ENCODE measurements around the gene IZUMO1.

GRCh38 chr19:48755084-48755641, 8.5 kb upstream of the IZUMO1 start, which contains the start of gene FGF21:
- TF ChIP-seq POLR2A (IDR thresholded peaks at IDR 0.05; ENCODE audit: low read depth) = no peak
- TF ChIP-seq, protein P1, sequence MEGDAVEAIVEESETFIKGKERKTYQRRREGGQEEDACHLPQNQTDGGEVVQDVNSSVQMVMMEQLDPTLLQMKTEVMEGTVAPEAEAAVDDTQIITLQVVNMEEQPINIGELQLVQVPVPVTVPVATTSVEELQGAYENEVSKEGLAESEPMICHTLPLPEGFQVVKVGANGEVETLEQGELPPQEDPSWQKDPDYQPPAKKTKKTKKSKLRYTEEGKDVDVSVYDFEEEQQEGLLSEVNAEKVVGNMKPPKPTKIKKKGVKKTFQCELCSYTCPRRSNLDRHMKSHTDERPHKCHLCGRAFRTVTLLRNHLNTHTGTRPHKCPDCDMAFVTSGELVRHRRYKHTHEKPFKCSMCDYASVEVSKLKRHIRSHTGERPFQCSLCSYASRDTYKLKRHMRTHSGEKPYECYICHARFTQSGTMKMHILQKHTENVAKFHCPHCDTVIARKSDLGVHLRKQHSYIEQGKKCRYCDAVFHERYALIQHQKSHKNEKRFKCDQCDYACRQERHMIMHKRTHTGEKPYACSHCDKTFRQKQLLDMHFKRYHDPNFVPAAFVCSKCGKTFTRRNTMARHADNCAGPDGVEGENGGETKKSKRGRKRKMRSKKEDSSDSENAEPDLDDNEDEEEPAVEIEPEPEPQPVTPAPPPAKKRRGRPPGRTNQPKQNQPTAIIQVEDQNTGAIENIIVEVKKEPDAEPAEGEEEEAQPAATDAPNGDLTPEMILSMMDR (IDR thresholded peaks at IDR 0.05) = no peak
- TF ChIP-seq POLR2AphosphoS5 (IDR thresholded peaks at IDR 0.05) = no peak

All from esophagus muscularis mucosa (tissue), 3 donors.